ENCODE measurements around the gene FASLG.

DNA sequence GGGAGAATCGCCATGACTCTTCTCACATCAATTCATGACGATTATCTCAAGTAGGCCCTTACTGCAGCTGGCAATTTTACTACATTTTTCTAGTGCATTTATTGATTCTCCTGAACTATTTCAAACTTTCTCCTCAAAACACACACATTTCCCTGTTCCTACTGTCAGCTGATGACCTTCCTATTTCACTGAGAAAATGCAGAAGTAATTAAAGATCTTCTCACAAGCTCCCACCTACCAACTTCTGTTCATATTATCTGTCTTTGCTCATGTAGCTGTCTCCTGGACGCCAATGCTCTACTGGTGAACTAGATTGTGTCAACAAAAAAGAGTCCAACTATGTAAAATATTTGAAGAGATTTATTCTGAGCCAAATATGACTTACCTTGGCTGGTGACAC, 36.4 kb upstream of the FASLG start:
- TF ChIP-seq, protein P1, sequence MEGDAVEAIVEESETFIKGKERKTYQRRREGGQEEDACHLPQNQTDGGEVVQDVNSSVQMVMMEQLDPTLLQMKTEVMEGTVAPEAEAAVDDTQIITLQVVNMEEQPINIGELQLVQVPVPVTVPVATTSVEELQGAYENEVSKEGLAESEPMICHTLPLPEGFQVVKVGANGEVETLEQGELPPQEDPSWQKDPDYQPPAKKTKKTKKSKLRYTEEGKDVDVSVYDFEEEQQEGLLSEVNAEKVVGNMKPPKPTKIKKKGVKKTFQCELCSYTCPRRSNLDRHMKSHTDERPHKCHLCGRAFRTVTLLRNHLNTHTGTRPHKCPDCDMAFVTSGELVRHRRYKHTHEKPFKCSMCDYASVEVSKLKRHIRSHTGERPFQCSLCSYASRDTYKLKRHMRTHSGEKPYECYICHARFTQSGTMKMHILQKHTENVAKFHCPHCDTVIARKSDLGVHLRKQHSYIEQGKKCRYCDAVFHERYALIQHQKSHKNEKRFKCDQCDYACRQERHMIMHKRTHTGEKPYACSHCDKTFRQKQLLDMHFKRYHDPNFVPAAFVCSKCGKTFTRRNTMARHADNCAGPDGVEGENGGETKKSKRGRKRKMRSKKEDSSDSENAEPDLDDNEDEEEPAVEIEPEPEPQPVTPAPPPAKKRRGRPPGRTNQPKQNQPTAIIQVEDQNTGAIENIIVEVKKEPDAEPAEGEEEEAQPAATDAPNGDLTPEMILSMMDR (IDR thresholded peaks at IDR 0.05; ENCODE audit: poor library complexity): no peak
- TF ChIP-seq EZH2 (IDR thresholded peaks at IDR 0.05; ENCODE audit: borderline replicate concordance) (no peak), EZH2phosphoT487 (IDR thresholded peaks at IDR 0.05; ENCODE audit: low read depth, severe bottlenecking, unreplicated experiment) (no peak)

Data from hepatocyte (in vitro differentiated cells).